Neural cell (in vitro differentiated cells): Measurements from ENCODE around the gene CEL. TPM values are rescaled to one million over a fixed set of nuclear protein-coding genes. Genes with fewer than 3 reads are reported as not detected.

Source experiments
- H2AFZ ChIP-seq: fragments of 200-600, 300-800 bp; sonication (generic), shearing (Covaris generic); 2 replicates; pipeline ENCODE4 v1.6.0; 2014; ENCODE audit warnings: low read depth, mild to moderate bottlenecking, antibody characterized with exemption, low read length, moderate library complexity
- H3F3A ChIP-seq: fragments of 200-600 bp; shearing (Covaris generic); 2 replicates; pipeline ENCODE4 v1.6.1; 2016; ENCODE audit warnings: mild to moderate bottlenecking, moderate library complexity, mixed read lengths, antibody characterized with exemption, low read length; ENCODE audit not compliant: insufficient read depth, poor library complexity, severe bottlenecking
- H3K27ac ChIP-seq: fragments of 200-600, 300-800 bp; sonication (generic), shearing (Covaris generic); 2 replicates; pipeline ENCODE4 v1.5.1; 2014; ENCODE audit warnings: mild to moderate bottlenecking, low read length, moderate library complexity
- H3K27me3 ChIP-seq: fragments of 300-800, 200-600 bp; sonication (generic), shearing (Covaris generic); 2 replicates; pipeline ENCODE4 v1.6.0; 2014; ENCODE audit warnings: mild to moderate bottlenecking, low read depth, low read length, moderate library complexity; ENCODE audit not compliant: insufficient read depth
- H3K36me3 ChIP-seq: fragments of 300-800, 200-600 bp; sonication (generic), shearing (Covaris generic); 2 replicates; pipeline ENCODE4 v1.5.1; 2014; ENCODE audit warnings: mild to moderate bottlenecking, antibody characterized with exemption, low read length, moderate library complexity; ENCODE audit not compliant: insufficient read depth
- H3K4me2 ChIP-seq: fragments of 300-800, 200-600 bp; sonication (generic), shearing (Covaris generic); 2 replicates; pipeline ENCODE4 v1.6.0; 2014; ENCODE audit warnings: mild to moderate bottlenecking, low read length
- H3K4me3 ChIP-seq: fragments of 300-800, 200-600 bp; sonication (generic), shearing (Covaris generic); 2 replicates; pipeline ENCODE4 v1.5.1; 2014; ENCODE audit warnings: mild to moderate bottlenecking, low read length, moderate library complexity
- H3K79me2 ChIP-seq: fragments of 200-600 bp; shearing (Covaris generic); replicated peaks from 2 replicates; pipeline ENCODE4 v1.6.0; 2014; ENCODE audit warnings: mild to moderate bottlenecking, low read length, moderate library complexity; ENCODE audit not compliant: insufficient read depth
- H3K9ac ChIP-seq: fragments of 300-800, 200-600 bp; sonication (generic), shearing (Covaris generic); 2 replicates; pipeline ENCODE4 v1.6.1; 2016; ENCODE audit warnings: mild to moderate bottlenecking, low read length, mixed read lengths
- H3K9me2 ChIP-seq: fragments of 200-600 bp; shearing (Covaris generic); 2 replicates; pipeline ENCODE4 v1.6.1; 2016; ENCODE audit warnings: mild to moderate bottlenecking, low read length, mixed read lengths; ENCODE audit not compliant: insufficient read depth
- H3K9me3 ChIP-seq: fragments of 200-600, 300-800 bp; sonication (generic), shearing (Covaris generic); 2 replicates; pipeline ENCODE4 v1.6.1; 2016; ENCODE audit warnings: mild to moderate bottlenecking, mixed run types, low read length, moderate library complexity, mixed read lengths
- H4K20me1 ChIP-seq: fragments of 200-600 bp; shearing (Covaris generic); 2 replicates; pipeline ENCODE4 v1.6.1; 2016; ENCODE audit warnings: mild to moderate bottlenecking, mixed run types; ENCODE audit not compliant: insufficient read depth
- EP300 ChIP-seq: fragments of 450-650 bp; conservative IDR thresholded peaks from 2 replicates; pipeline ENCODE4 v1.6.1; 2014; ENCODE audit warnings: antibody characterized with exemption, mild to moderate bottlenecking, moderate library complexity; ENCODE audit not compliant: poor library complexity, severe bottlenecking
- EZH2 ChIP-seq: fragments of 200-600, 300-800 bp; shearing (Covaris generic), sonication (generic); IDR thresholded peaks from 2 replicates; pipeline ENCODE4 v1.6.1; 2014; ENCODE audit warnings: antibody characterized with exemption, low read length, borderline replicate concordance, mild to moderate bottlenecking; ENCODE audit not compliant: insufficient read depth, poor library complexity, severe bottlenecking
- MXI1 ChIP-seq: fragments of 450-650 bp; conservative IDR thresholded peaks from 2 replicates; pipeline ENCODE4 v1.6.1; 2014; ENCODE audit warnings: antibody characterized with exemption, mild to moderate bottlenecking; ENCODE audit not compliant: poor library complexity, severe bottlenecking
- POLR2AphosphoS5 ChIP-seq: IDR thresholded peaks from 2 replicates; pipeline ENCODE4 v1.6.1; 2012
- RAD21 ChIP-seq: fragments of 450-650 bp; conservative IDR thresholded peaks from 2 replicates; pipeline ENCODE4 v1.6.1; 2014; ENCODE audit warnings: antibody characterized with exemption, mild to moderate bottlenecking, moderate library complexity
- REST ChIP-seq: IDR thresholded peaks from 2 replicates; pipeline ENCODE4 v1.6.1; 2012; ENCODE audit warnings: borderline replicate concordance
- SMC3 ChIP-seq: fragments of 450-650 bp; conservative IDR thresholded peaks from 2 replicates; pipeline ENCODE4 v1.6.1; 2014; ENCODE audit warnings: antibody characterized with exemption, mild to moderate bottlenecking, moderate library complexity; ENCODE audit not compliant: poor library complexity
- TAF1 ChIP-seq: IDR thresholded peaks from 2 replicates; pipeline ENCODE4 v1.6.1; 2012; ENCODE audit warnings: low read depth
- polyA plus RNA-seq: library from polyadenylated mRNA; depleted of rRNA; stranded (reverse); fragments of >200 nt; gene quantifications from 2 replicates; pipeline ENCODE4 v1.2.3, GENCODE V29; 2014
- TF ChIP-seq, protein P1 (sequence below): fragments of 450-650 bp; IDR thresholded peaks from 2 replicates; pipeline ENCODE4 v1.5.1; 2014; ENCODE audit warnings: antibody characterized with exemption, mild to moderate bottlenecking, moderate library complexity; ENCODE audit not compliant: poor library complexity, severe bottlenecking

CEL gene
- polyA plus RNA-seq, 1 donor from 2014 or later, result 0.95 TPM

DNA sequence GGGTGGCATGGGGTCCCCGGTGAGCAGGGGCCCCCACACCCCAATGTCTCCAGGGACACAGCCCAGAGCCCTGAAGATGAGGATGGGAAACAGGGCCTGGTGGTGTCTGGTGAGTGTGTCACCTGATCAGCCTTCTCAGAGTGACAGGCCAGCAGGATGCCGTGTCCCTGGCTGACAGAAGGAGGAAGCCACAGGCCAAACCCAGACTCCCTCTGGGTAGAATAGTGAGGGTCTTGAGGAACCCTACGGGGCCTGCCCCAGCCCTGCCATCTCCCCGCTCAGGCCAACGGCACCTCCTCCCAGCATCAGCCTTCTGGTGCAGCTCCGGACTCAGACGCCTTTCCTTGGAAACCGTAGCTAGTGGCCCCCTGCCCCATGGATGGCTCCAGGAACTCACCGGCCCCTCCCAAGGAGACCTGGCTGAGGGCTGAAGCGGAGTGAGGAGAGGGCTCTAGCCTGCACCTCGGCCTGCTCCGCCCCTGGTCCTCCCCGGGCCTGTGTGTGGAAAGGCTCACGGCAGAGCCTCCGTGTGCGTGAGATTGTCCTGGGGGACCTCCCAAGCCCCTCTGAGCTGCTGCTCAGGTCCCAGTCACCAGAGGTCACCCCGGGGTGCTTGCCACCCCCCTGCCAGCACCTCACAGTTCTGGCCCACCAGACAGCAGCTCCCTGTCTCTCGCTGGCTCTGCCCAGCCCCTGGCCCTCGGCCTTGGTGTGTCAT, 53.3 kb downstream of the CEL start:
- Histone ChIP-seq H3K79me2 (peaks cover 30% of the 10 kb centered on the region), H3K4me2 (no peak overlapping the region), H3K9me2 (no peaks in the 10 kb centered on the region), H4K20me1 (peaks cover 22% of the 10 kb centered on the region), H3K27ac (no peak overlapping the region), H3K9ac (no peak overlapping the region), H2AFZ (no peak overlapping the region), H3K4me3 (no peak overlapping the region), H3K27me3 (no peaks in the 10 kb centered on the region), H3K9me3 (no peaks in the 10 kb centered on the region), H3K36me3 (no peaks in the 10 kb centered on the region), H3F3A (no peaks in the 10 kb centered on the region)
- TF ChIP-seq SMC3 (no peak), TAF1 (no peak), MXI1 (no peak), POLR2AphosphoS5 (no peak), REST (no peak), RAD21 (no peak), EP300 (no peak), EZH2 (no peak)
- TF ChIP-seq, protein P1, sequence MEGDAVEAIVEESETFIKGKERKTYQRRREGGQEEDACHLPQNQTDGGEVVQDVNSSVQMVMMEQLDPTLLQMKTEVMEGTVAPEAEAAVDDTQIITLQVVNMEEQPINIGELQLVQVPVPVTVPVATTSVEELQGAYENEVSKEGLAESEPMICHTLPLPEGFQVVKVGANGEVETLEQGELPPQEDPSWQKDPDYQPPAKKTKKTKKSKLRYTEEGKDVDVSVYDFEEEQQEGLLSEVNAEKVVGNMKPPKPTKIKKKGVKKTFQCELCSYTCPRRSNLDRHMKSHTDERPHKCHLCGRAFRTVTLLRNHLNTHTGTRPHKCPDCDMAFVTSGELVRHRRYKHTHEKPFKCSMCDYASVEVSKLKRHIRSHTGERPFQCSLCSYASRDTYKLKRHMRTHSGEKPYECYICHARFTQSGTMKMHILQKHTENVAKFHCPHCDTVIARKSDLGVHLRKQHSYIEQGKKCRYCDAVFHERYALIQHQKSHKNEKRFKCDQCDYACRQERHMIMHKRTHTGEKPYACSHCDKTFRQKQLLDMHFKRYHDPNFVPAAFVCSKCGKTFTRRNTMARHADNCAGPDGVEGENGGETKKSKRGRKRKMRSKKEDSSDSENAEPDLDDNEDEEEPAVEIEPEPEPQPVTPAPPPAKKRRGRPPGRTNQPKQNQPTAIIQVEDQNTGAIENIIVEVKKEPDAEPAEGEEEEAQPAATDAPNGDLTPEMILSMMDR, result no peak

- no peak for TF ChIP-seq TAF1
- no peak for TF ChIP-seq REST
- TF ChIP-seq, protein P1, result no peak
- no peak for TF ChIP-seq EP300
- no peak for TF ChIP-seq MXI1
- no peak for TF ChIP-seq RAD21
- no peak for TF ChIP-seq SMC3
- TF ChIP-seq POLR2AphosphoS5, result no peak
- TF ChIP-seq EZH2, result no peak
- H3K4me3 ChIP-seq, result no peak overlapping the region
- H4K20me1 ChIP-seq, result peaks cover 22% of the 10 kb centered on the region
- H3K27ac ChIP-seq, result no peak overlapping the region
- no peak overlapping the region for H3K4me2 ChIP-seq
- H3K36me3 ChIP-seq, result no peaks in the 10 kb centered on the region
- no peaks in the 10 kb centered on the region for H3K9me3 ChIP-seq
- H3F3A ChIP-seq, result no peaks in the 10 kb centered on the region
- H3K9me2 ChIP-seq, result no peaks in the 10 kb centered on the region
- H3K79me2 ChIP-seq, result peaks cover 30% of the 10 kb centered on the region
- H3K9ac ChIP-seq, result no peak overlapping the region
- no peak overlapping the region for H2AFZ ChIP-seq
- no peaks in the 10 kb centered on the region for H3K27me3 ChIP-seq
These were observed 54.0 kb downstream of the CEL start for GRCh38 chr9:133115604-133116345.
